Upper lobe of left lung (tissue), 4 donors: ENCODE measurements around the gene FMC1.

ENCODE experiments used
- CTCF ChIP-seq, 6 experiments: fragments of 450-650 bp in 4 of 6; fragments of 200-600 bp in 2 of 6; sonication (generic) in 2 of 6; IDR thresholded peaks; one replicate each; pipeline ENCODE4 v1.5.1; 2016 to 2019; ENCODE audit warnings: antibody characterized with exemption in 6 of 6
- POLR2A ChIP-seq, 4 donors: fragments of 450-650 bp; IDR thresholded peaks; one replicate each; pipeline ENCODE4 v1.5.1; 2016 to 2017; ENCODE audit warnings: antibody characterized with exemption in 4 of 4, mild to moderate bottlenecking in 2 of 4

GRCh38 chr7:139389774-139390173 lies 48.6 kb downstream of the FMC1 start:
- TF ChIP-seq CTCF (IDR thresholded peaks at IDR 0.05) = no peak
- no peak for TF ChIP-seq POLR2A (IDR thresholded peaks at IDR 0.05)
